ENCODE data around the gene COX14. TPM values are rescaled to one million over a fixed set of nuclear protein-coding genes. Genes with fewer than 3 reads are reported as not detected.
A peak's percentile ranks its signal among the peaks of the same experiment; 100 is the strongest.

COX14 gene
- total RNA-seq, 1 donor from 2014 or later = 19.8 TPM

GRCh38 chr12:50085615-50086072, 26.4 kb upstream of the COX14 start:
- Histone ChIP-seq H3K36me3 (peaks cover 19 to 41% of the 10 kb centered on the region in 2 donors), H3K27me3 (no peaks in the 10 kb centered on the region), H3K4me3 (peak overlapping the region; percentile 83 to 85), H3K27ac (peak overlapping the region; percentile 97 to 98), H3K9me3 (no peaks in the 10 kb centered on the region), H3K4me1 (peaks cover 3 to 9% of the 10 kb centered on the region in 2 donors)
- no peak for TF ChIP-seq CTCF (IDR thresholded peaks at IDR 0.05)
- intact Hi-C loops (cut with DNase I) = loop anchor here (1.0 to 2.0 kb wide), 3 partner anchors 27 to 315 kb away; partner anchors contain the start of genes CERS5, COX14 and LARP4
- DNase-seq (ENCODE audit: low spot score in 2 of 2) = no peak

GRCh38 chr12:50086148-50086547, 25.9 kb upstream of the COX14 start:
- Histone ChIP-seq H3K27ac (peak overlapping the region; percentile 97 to 98), H3K9me3 (no peaks in the 10 kb centered on the region), H3K36me3 (peaks cover 23 to 45% of the 10 kb centered on the region in 2 donors), H3K27me3 (no peaks in the 10 kb centered on the region), H3K4me1 (peaks cover 3 to 7% of the 10 kb centered on the region in 2 donors), H3K4me3 (peak overlapping the region; percentile 83 to 85)
- no peak for DNase-seq (ENCODE audit: low spot score in 2 of 2)
- TF ChIP-seq CTCF (IDR thresholded peaks at IDR 0.05) = no peak
- intact Hi-C loops (cut with DNase I) = no loop called here

- no peak overlapping the region for H3K4me3 ChIP-seq
- no peaks in the 10 kb centered on the region for H3K9me3 ChIP-seq
- H3K27ac ChIP-seq = peak overlapping the region; percentile 42 to 44
- no peaks in the 10 kb centered on the region for H3K27me3 ChIP-seq
- no peak for TF ChIP-seq CTCF (IDR thresholded peaks at IDR 0.05)
- DNase-seq (ENCODE audit: low spot score in 2 of 2) = no peak
- peaks cover 3 to 7% of the 10 kb centered on the region in 2 donors for H3K4me1 ChIP-seq
- peaks cover 32 to 55% of the 10 kb centered on the region in 2 donors for H3K36me3 ChIP-seq
- intact Hi-C loops (cut with DNase I) = no loop called here
Measured at GRCh38 chr12:50087151-50087550, 24.9 kb upstream of the COX14 start.

GRCh38 chr12:50087995-50088394, 24.0 kb upstream of the COX14 start:
- Histone ChIP-seq H3K36me3 (peaks cover 40 to 63% of the 10 kb centered on the region in 2 donors), H3K27me3 (no peaks in the 10 kb centered on the region), H3K4me1 (peaks cover 3 to 7% of the 10 kb centered on the region in 2 donors), H3K4me3 (no peak overlapping the region), H3K9me3 (no peaks in the 10 kb centered on the region), H3K27ac (peak overlapping the region; percentile 42 to 44)
- DNase-seq (ENCODE audit: low spot score in 2 of 2) = no peak
- TF ChIP-seq CTCF (IDR thresholded peaks at IDR 0.05) = no peak
- intact Hi-C loops (cut with DNase I) = loop anchor here (1.0 kb wide), 1 partner anchor 87 kb away; no protein-coding TSS in a partner anchor

- Histone ChIP-seq H3K27me3 (no peaks in the 10 kb centered on the region), H3K36me3 (peaks cover 46 to 70% of the 10 kb centered on the region in 2 donors), H3K4me1 (peaks cover 3 to 7% of the 10 kb centered on the region in 2 donors), H3K9me3 (no peaks in the 10 kb centered on the region), H3K4me3 (no peak overlapping the region), H3K27ac (peak overlapping the region; percentile 42 to 44)
- intact Hi-C loops (cut with DNase I) = loop anchor here (1.0 kb wide), 1 partner anchor 87 kb away; no protein-coding TSS in a partner anchor
- no peak for DNase-seq (ENCODE audit: low spot score in 2 of 2)
- TF ChIP-seq CTCF (IDR thresholded peaks at IDR 0.05) = peak; percentile 57 to 83 (median 65)
Measured at GRCh38 chr12:50088577-50089335, 23.3 kb upstream of the COX14 start.

All from ascending aorta (tissue), 2 donors.